B cell (primary cell): Measurements from ENCODE around the gene ANKRD9. TPM values are rescaled to one million over a fixed set of nuclear protein-coding genes. Genes with fewer than 3 reads are reported as not detected.

Experiments used
- ATAC-seq: fragments of 200-7000 bp; cut with Tn5 transposase; one replicate; pipeline ENCODE4 v1.10.0; 2021; ENCODE audit warnings: low read depth, mild to moderate bottlenecking, moderate number of reproducible peaks, moderate library complexity
- CTCF ChIA-PET: fragments of 350-600 bp; sonication (Branson Sonifier 250); formaldehyde crosslinking; loops from one replicate; lab custom pipeline; 2021; ENCODE audit warnings: antibody characterized with exemption, inconsistent platforms; lab: Charles Lee
- POLR2A ChIA-PET: fragments of 350-600 bp; sonication (Branson Sonifier 250); formaldehyde crosslinking; loops from one replicate; lab custom pipeline; 2021; ENCODE audit warnings: antibody characterized with exemption; lab: Charles Lee
- DNase-seq: peaks from one replicate; pipeline ENCODE4 v3.0.0; 2013
- H2AFZ ChIP-seq: 2 replicates; pipeline ENCODE4 v1.6.1; 2012; ENCODE audit warnings: mild to moderate bottlenecking, low read depth, low read length; ENCODE audit not compliant: insufficient read depth, poor library complexity, severe bottlenecking
- H3K27ac ChIP-seq, 2 donors: 1 replicate in 1 of 2; 2 replicates in 1 of 2; pipeline ENCODE4 v1.5.1; 2012 to 2013; ENCODE audit warnings: low read length in 2 of 2, mild to moderate bottlenecking in 2 of 2, moderate library complexity in 1 of 2
- H3K27me3 ChIP-seq, 4 experiments: fragments of 200-600 bp in 1 of 4; sonication (generic) in 1 of 4; replicated peaks in 1 of 4; 1 replicate in 2 of 4; 2 replicates in 2 of 4; pipeline versions ENCODE4 v1.6.1 to v1.7.0; 2013 to 2016; ENCODE audit warnings: low read length in 3 of 4, mild to moderate bottlenecking in 2 of 4, mixed read lengths in 1 of 4, moderate library complexity in 1 of 4; ENCODE audit not compliant: insufficient read depth in 4 of 4, control insufficient read depth in 3 of 4; ENCODE audit errors: control extremely low read depth in 1 of 4
- H3K36me3 ChIP-seq, 2 experiments: replicated peaks in 1 of 2; 1 replicate in 1 of 2; 2 replicates in 1 of 2; pipeline versions ENCODE4 v1.6.1 to v1.7.1; 2013; ENCODE audit warnings: low read length in 1 of 2; ENCODE audit not compliant: insufficient read depth in 2 of 2, control insufficient read depth in 1 of 2; ENCODE audit errors: control extremely low read depth in 1 of 2, extremely low read depth in 1 of 2
- H3K4me1 ChIP-seq, 2 donors: fragments of 200-600 bp in 1 of 2; sonication (generic) in 1 of 2; 1 replicate in 1 of 2; 2 replicates in 1 of 2; pipeline versions ENCODE4 v1.5.1 to v1.6.1; 2013 to 2017; ENCODE audit warnings: low read length in 2 of 2; ENCODE audit not compliant: control insufficient read depth in 2 of 2, insufficient read depth in 2 of 2
- H3K4me2 ChIP-seq: replicated peaks from 2 replicates; pipeline ENCODE3; 2012; ENCODE audit warnings: mild to moderate bottlenecking, low read depth, low read length; ENCODE audit not compliant: poor library complexity, severe bottlenecking
- H3K4me3 ChIP-seq, 5 experiments: fragments of 200-600 bp in 1 of 5; sonication (generic) in 1 of 5; 1 replicate in 3 of 5; 2 replicates in 2 of 5; pipeline versions ENCODE4 v1.5.1 to v1.7.0; 2011 to 2016; ENCODE audit warnings: low read length in 4 of 5, mild to moderate bottlenecking in 4 of 5, low read depth in 2 of 5, control low read depth in 1 of 5, moderate library complexity in 1 of 5; ENCODE audit not compliant: insufficient read depth in 1 of 5; ENCODE audit errors: control extremely low read depth in 1 of 5, extremely low read depth in 1 of 5
- H3K79me2 ChIP-seq: fragments of 200-600 bp; sonication (generic); one replicate; pipeline ENCODE4 v1.6.0; 2016; ENCODE audit warnings: low read length; ENCODE audit not compliant: control insufficient read depth, insufficient read depth
- H3K9ac ChIP-seq: fragments of 200-600 bp; sonication (generic); 2 replicates; pipeline ENCODE4 v1.6.1; 2017; ENCODE audit warnings: mild to moderate bottlenecking, low read length, moderate library complexity
- H3K9me3 ChIP-seq, 3 donors: one replicate each; pipeline versions ENCODE4 v1.6.1 to v1.7.1; 2013; ENCODE audit warnings: low read length in 2 of 3; ENCODE audit not compliant: control insufficient read depth in 2 of 3, insufficient read depth in 1 of 3; ENCODE audit errors: control extremely low read depth in 1 of 3
- H4K20me1 ChIP-seq: 2 replicates; pipeline ENCODE4 v1.6.0; 2012; ENCODE audit warnings: mild to moderate bottlenecking, low read length; ENCODE audit not compliant: insufficient read depth, control insufficient read depth, poor library complexity, severe bottlenecking
- H3K27ac Mint-ChIP-seq: one replicate; pipeline ENCODE4 v1.8.0; 2021; ENCODE audit warnings: mixed read lengths
- H3K27me3 Mint-ChIP-seq: one replicate; pipeline ENCODE4 v1.8.0; 2021; ENCODE audit warnings: mixed read lengths
- H3K4me1 Mint-ChIP-seq: one replicate; pipeline ENCODE4 v1.8.0; 2021; ENCODE audit warnings: mixed read lengths
- H3K4me3 Mint-ChIP-seq: one replicate; pipeline ENCODE4 v1.8.0; 2021; ENCODE audit warnings: mixed read lengths
- H3K9me3 Mint-ChIP-seq: one replicate; pipeline ENCODE4 v1.8.0; 2022; ENCODE audit warnings: mixed read lengths; ENCODE audit not compliant: insufficient read depth
- CTCF ChIP-seq: fragments of 200-600 bp; IDR thresholded peaks from one replicate; pipeline ENCODE4 v1.8.0; 2022; ENCODE audit warnings: antibody characterized with exemption, mild to moderate bottlenecking
- EZH2 ChIP-seq: IDR thresholded peaks from 2 replicates; pipeline ENCODE4 v1.6.1; 2012; ENCODE audit warnings: borderline replicate concordance, low read depth, mild to moderate bottlenecking, moderate library complexity, low read length; ENCODE audit not compliant: insufficient read depth, poor library complexity, severe bottlenecking
- WGBS: methylation state at CpG from one replicate; pipeline ENCODE4 v1.1.5; 2013; ENCODE audit warnings: missing lambda C conversion rate; ENCODE audit not compliant: insufficient coverage; 5-methylcytosine and 5-hydroxymethylcytosine counted together
- intact Hi-C: fragments of 100-400 bp; cut with micrococcal nuclease; formaldehyde crosslinking; loops from one replicate; pipeline ENCODE4 v1.10.0; 2022
- polyA plus RNA-seq: library from polyadenylated mRNA; depleted of rRNA; stranded (reverse); fragments of >200 nt; gene quantifications from 2 replicates; pipeline ENCODE4 v1.2.3, GENCODE V29; 2012
- total RNA-seq, 2 donors: library from RNA; stranded (reverse); fragments of 120-200 nt in 1 of 2; gene quantifications; 1 replicate in 1 of 2; 2 replicates in 1 of 2; pipeline versions ENCODE4 v1.2.3 to v1.2.4, GENCODE V29; 2013 to 2022

Gene ANKRD9
- total and polyA plus RNA-seq, 2 donors (not counting 1 experiment from before 2014, with no cell fraction given) = 1.4 to 1.5 TPM

- POLR2A ChIA-PET = no interaction called here
- Histone ChIP-seq H3K27ac (no peak overlapping the region), H4K20me1 (no peaks in the 10 kb centered on the region), H3K27me3 (peaks cover 0 to 6% (median 0%) of the 10 kb centered on the region in 4 experiments), H3K9ac (no peak overlapping the region), H3K36me3 (no peaks in the 10 kb centered on the region), H3K79me2 (no peaks in the 10 kb centered on the region), H3K4me2 (no peak overlapping the region), H3K4me3 (no peak overlapping the region), H2AFZ (no peak overlapping the region), H3K9me3 (peaks cover 0 to 12% (median 0%) of the 10 kb centered on the region in 3 donors), H3K4me1 (peaks cover 15 to 17% of the 10 kb centered on the region in 2 donors)
- Mint-ChIP-seq H3K4me1 (peaks cover 12% of the 10 kb centered on the region), H3K27ac (no peak overlapping the region), H3K9me3 (no peaks in the 10 kb centered on the region), H3K4me3 (peak overlapping the region; percentile 80), H3K27me3 (no peaks in the 10 kb centered on the region)
- CTCF ChIA-PET = interaction anchor here (0.6 to 1.4 kb wide), 2 partner anchors 15 to 70 kb away, joined by 4 to 5 read pairs; no protein-coding TSS in a partner anchor
- intact Hi-C loops = loop anchor here (5.0 kb wide), 1 partner anchor 146 kb away; the partner anchor contains the start of genes CINP and TECPR2
- no peak for ATAC-seq
- TF ChIP-seq EZH2 (no peak), CTCF (no peak)
- peak; percentile 51 for DNase-seq
- WGBS = 95% methylated on average over 12 of the region's 14 CpGs
Measured at GRCh38 chr14:102508410-102508773, 1.2 kb downstream of the ANKRD9 start.

DNA sequence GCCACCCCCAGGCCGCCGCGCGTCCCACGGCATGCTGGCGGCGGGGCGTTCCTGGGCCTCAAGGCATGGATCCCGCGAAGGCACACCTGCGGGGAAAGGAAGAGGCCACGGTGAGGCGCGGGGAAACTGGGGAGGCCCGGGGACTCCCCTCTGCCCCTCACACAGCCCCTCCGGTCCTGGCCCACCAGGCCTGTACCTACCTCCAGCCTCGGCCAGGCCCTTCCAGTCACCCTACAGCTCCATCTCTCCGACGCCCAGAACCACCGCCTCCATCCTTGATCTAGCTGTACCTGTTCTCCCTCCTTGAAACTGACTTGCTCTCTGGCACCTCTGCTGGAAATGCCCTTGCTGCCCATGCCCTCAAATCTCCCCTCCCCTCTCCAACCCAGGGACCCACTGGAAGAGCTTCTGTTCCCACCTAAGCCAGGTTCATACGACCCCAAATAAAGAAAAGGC lies 1.7 kb downstream of the ANKRD9 start:
- intact Hi-C loops = loop anchor here (5.0 kb wide), 1 partner anchor 146 kb away; the partner anchor contains the start of genes CINP and TECPR2
- H3K4me2 ChIP-seq = no peak overlapping the region
- peaks cover 15 to 17% of the 10 kb centered on the region in 2 donors for H3K4me1 ChIP-seq
- H3K27ac Mint-ChIP-seq = peak overlapping the region; percentile 28
- peaks cover 0 to 12% (median 0%) of the 10 kb centered on the region in 3 donors for H3K9me3 ChIP-seq
- ATAC-seq (no peak), DNase-seq (peak; percentile 43)
- H3K27me3 Mint-ChIP-seq = no peaks in the 10 kb centered on the region
- H3K4me1 Mint-ChIP-seq = peaks cover 12% of the 10 kb centered on the region
- H4K20me1 ChIP-seq = no peaks in the 10 kb centered on the region
- H3K9ac ChIP-seq = no peak overlapping the region
- no peaks in the 10 kb centered on the region for H3K36me3 ChIP-seq
- no peak overlapping the region for H3K4me3 ChIP-seq
- no peaks in the 10 kb centered on the region for H3K79me2 ChIP-seq
- CTCF ChIA-PET = interaction anchor here (1.4 kb wide), 1 partner anchor 69 kb away, joined by 5 read pairs; no protein-coding TSS in a partner anchor
- TF ChIP-seq EZH2 = no peak
- TF ChIP-seq CTCF = no peak
- H3K9me3 Mint-ChIP-seq = no peaks in the 10 kb centered on the region
- WGBS = 93% methylated on average over 19 of the region's 21 CpGs
- peaks cover 0 to 2% (median 0%) of the 10 kb centered on the region in 4 experiments for H3K27me3 ChIP-seq
- no peak overlapping the region for H3K27ac ChIP-seq
- POLR2A ChIA-PET = no interaction called here
- H3K4me3 Mint-ChIP-seq = peak overlapping the region; percentile 80
- no peak overlapping the region for H2AFZ ChIP-seq
